GM18526 (cell line): Measurements from ENCODE around the gene RNF103.

Experiments
- POLR2A ChIP-seq: IDR thresholded peaks from 3 replicates; pipeline ENCODE4 v1.6.1; 2011; ENCODE audit not compliant: insufficient read length; ENCODE audit errors: extremely low read depth

RNF103 gene

GRCh38 chr2:86632672-86633071, 9.0 kb upstream of the RNF103 start:
- TF ChIP-seq POLR2A, result no peak

GRCh38 chr2:86631846-86632485, 8.3 kb upstream of the RNF103 start:
- TF ChIP-seq POLR2A, result no peak

GRCh38 chr2:86628091-86628522, 4.4 kb upstream of the RNF103 start:
- no peak for TF ChIP-seq POLR2A

GRCh38 chr2:86627550-86627949, 3.9 kb upstream of the RNF103 start:
- no peak for TF ChIP-seq POLR2A

- no peak for TF ChIP-seq POLR2A
These were observed 1.4 kb upstream of the RNF103 start for GRCh38 chr2:86625096-86625495.

GRCh38 chr2:86624267-86624547, 542 bp upstream of the RNF103 start:
- TF ChIP-seq POLR2A, result no peak

- TF ChIP-seq POLR2A, result no peak
These were observed 597 bp downstream of the RNF103 start for GRCh38 chr2:86623043-86623493.

- TF ChIP-seq POLR2A, result no peak
These were observed 1.1 kb downstream of the RNF103 start for GRCh38 chr2:86622519-86623042.

- TF ChIP-seq POLR2A, result no peak
These were observed 2.3 kb downstream of the RNF103 start for GRCh38 chr2:86621280-86621943.

- TF ChIP-seq POLR2A, result no peak
These were observed 5.9 kb downstream of the RNF103 start for GRCh38 chr2:86617738-86618137.

GRCh38 chr2:86617153-86617552, 6.5 kb downstream of the RNF103 start:
- no peak for TF ChIP-seq POLR2A

GRCh38 chr2:86616502-86616901, 7.2 kb downstream of the RNF103 start:
- TF ChIP-seq POLR2A, result no peak

GRCh38 chr2:86615596-86615995, 8.1 kb downstream of the RNF103 start:
- TF ChIP-seq POLR2A, result no peak

GRCh38 chr2:86613515-86613914, 10.2 kb downstream of the RNF103 start:
- TF ChIP-seq POLR2A, result no peak

GRCh38 chr2:86610871-86611270, 12.8 kb downstream of the RNF103 start:
- no peak for TF ChIP-seq POLR2A

GRCh38 chr2:86608832-86609410, 14.7 kb downstream of the RNF103 start:
- no peak for TF ChIP-seq POLR2A
